OCI-LY7 (cell line): Measurements from ENCODE around the gene RFX2. TPM values are rescaled to one million over a fixed set of nuclear protein-coding genes. Genes with fewer than 3 reads are reported as not detected.

Source experiments
- BruUV-seq: library from RNA; stranded (reverse); fragments of 400-500 nt; replicated peaks from 2 replicates; lab custom pipeline; 2021; lab: Mats Ljungman, UMichigan
- CTCF ChIA-PET: fragments of 300-600 bp; sonication (Branson Sonifier 250); formaldehyde crosslinking; loops from one replicate; lab custom pipeline; 2022; ENCODE audit warnings: antibody characterized with exemption; ENCODE audit not compliant: unreplicated experiment; lab: Charles Lee
- POLR2A ChIA-PET: fragments of 300-600 bp; sonication (Branson Sonifier 250); formaldehyde crosslinking; loops from one replicate; lab custom pipeline; 2022; ENCODE audit warnings: antibody characterized with exemption; lab: Charles Lee
- DNase-seq: peaks from one replicate; pipeline ENCODE4 v3.0.0-alpha.2; 2015; ENCODE audit warnings: low spot score
- H2AFZ ChIP-seq: fragments of 200-600 bp; sonication (generic), shearing (Covaris generic); 2 replicates; pipeline ENCODE4 v1.6.1; 2014; ENCODE audit warnings: mild to moderate bottlenecking, antibody characterized with exemption, low read length, moderate library complexity
- H3K27ac ChIP-seq: fragments of 200-600 bp; sonication (generic); 2 replicates; pipeline ENCODE4 v1.5.1; 2014; ENCODE audit warnings: mixed run types, low read depth, mild to moderate bottlenecking, moderate library complexity, low read length, inconsistent platforms; ENCODE audit not compliant: poor library complexity, severe bottlenecking
- H3K36me3 ChIP-seq: fragments of 200-600 bp; sonication (generic); 2 replicates; pipeline ENCODE4 v1.6.1; 2014; ENCODE audit warnings: mild to moderate bottlenecking, antibody characterized with exemption, low read length, moderate library complexity, mixed read lengths; ENCODE audit not compliant: insufficient read depth
- H3K4me1 ChIP-seq: fragments of 200-600 bp; sonication (generic); 2 replicates; pipeline ENCODE4 v1.5.1; 2014; ENCODE audit warnings: mild to moderate bottlenecking, low read length; ENCODE audit not compliant: insufficient read depth, poor library complexity, severe bottlenecking
- H3K4me2 ChIP-seq: fragments of 200-600 bp; sonication (generic); 2 replicates; pipeline ENCODE4 v1.6.1; 2014; ENCODE audit warnings: mild to moderate bottlenecking, low read length
- H3K4me3 ChIP-seq: fragments of 200-600 bp; sonication (generic); 2 replicates; pipeline ENCODE4 v1.5.1; 2014; ENCODE audit warnings: mild to moderate bottlenecking, low read depth, low read length; ENCODE audit not compliant: poor library complexity, severe bottlenecking
- H3K79me2 ChIP-seq: fragments of 200-600 bp; sonication (generic); 2 replicates; pipeline ENCODE4 v1.6.1; 2016; ENCODE audit warnings: low read depth, mild to moderate bottlenecking, low read length, moderate library complexity, mixed read lengths; ENCODE audit not compliant: insufficient read depth
- H3K9me2 ChIP-seq: fragments of 200-600 bp; sonication (generic); 2 replicates; pipeline ENCODE4 v1.6.1; 2016; ENCODE audit warnings: mild to moderate bottlenecking, low read length, mixed read lengths; ENCODE audit not compliant: insufficient read depth
- H3K9me3 ChIP-seq: fragments of 200-600 bp; sonication (generic); 2 replicates; pipeline ENCODE4 v1.6.1; 2014; ENCODE audit warnings: mild to moderate bottlenecking, mixed run types, low read length, mixed read lengths
- H4K20me1 ChIP-seq: fragments of 200-600 bp; sonication (generic); 2 replicates; pipeline ENCODE4 v1.6.1; 2014; ENCODE audit warnings: mild to moderate bottlenecking, antibody characterized with exemption, low read length, moderate library complexity, mixed read lengths; ENCODE audit not compliant: insufficient read depth
- CTCF ChIP-seq: fragments of 200-600 bp; sonication (generic); conservative IDR thresholded peaks from 2 replicates; pipeline ENCODE4 v1.5.1; 2014; ENCODE audit warnings: mild to moderate bottlenecking, antibody characterized with exemption, low read length, moderate library complexity, mixed read lengths
- EZH2phosphoT487 ChIP-seq: fragments of 200-600 bp; sonication (generic); IDR thresholded peaks from 2 replicates; pipeline ENCODE4 v1.6.1; 2018; ENCODE audit warnings: low read depth, borderline replicate concordance, mild to moderate bottlenecking, mixed run types, antibody characterized with exemption, low read length, moderate library complexity, mixed read lengths
- intact Hi-C: fragments of 100-400 bp; cut with micrococcal nuclease; formaldehyde crosslinking; loops from one replicate; pipeline ENCODE4 v1.10.0; 2022; ENCODE audit not compliant: unreplicated experiment
- total RNA-seq, 2 experiments: library from RNA; depleted of rRNA in 1 of 2; stranded (reverse); fragments of >200 nt in 1 of 2; shearing (Covaris generic) in 1 of 2; gene quantifications; 2 replicates each; pipeline ENCODE4 v1.2.3, GENCODE V29; 2014 to 2022

The RFX2 gene
- total RNA-seq, 2 experiments from 2014 or later, result 11.0 to 11.8 TPM

DNA sequence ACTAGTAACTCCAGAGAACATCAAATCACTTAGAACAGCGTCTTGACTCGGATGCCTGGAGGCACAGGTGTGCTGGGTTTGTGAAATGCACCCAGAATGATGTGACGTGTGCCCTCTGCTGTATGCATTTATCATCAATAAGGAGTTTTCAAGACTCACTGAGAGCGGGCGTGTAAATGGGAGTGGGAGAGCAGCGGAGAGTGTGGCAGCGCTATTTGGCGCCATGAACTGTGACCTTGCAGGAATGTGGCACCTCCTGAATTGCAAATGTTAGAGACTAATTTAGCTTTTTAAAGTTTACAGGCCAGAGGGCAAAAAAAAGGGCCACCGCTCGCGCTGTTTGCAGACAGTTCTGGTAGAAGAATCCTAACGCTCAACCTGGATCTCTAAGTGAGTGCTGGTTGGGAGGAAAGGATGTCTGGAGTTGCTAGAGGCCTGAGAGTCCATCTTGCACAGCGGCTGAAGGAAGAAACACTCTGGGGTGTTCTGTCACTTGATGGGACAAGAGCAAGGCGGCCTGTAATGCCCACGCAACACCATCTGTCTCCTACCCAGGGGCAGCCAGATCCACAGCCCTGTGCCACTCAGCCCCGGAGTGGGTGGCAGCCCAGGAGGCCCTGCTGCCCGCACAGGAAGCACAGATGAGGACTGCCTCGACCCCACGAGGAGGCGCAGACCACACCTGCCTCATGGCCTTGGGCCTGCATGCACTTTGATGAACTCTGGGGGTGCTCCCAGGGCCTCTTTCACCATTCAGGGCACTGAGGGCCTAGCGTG lies 152.0 kb downstream of the RFX2 start:
- Histone ChIP-seq H3K4me1 (peaks cover 49% of the 10 kb centered on the region), H3K4me3 (no peak overlapping the region), H3K36me3 (peaks cover 27% of the 10 kb centered on the region; the same call in 1 of the 2 replicates), H2AFZ (no peak overlapping the region), H3K9me2 (no peaks in the 10 kb centered on the region), H3K4me2 (no peak overlapping the region), H3K27ac (no peak overlapping the region), H3K79me2 (peaks cover 96% of the 10 kb centered on the region), H3K9me3 (no peaks in the 10 kb centered on the region), H4K20me1 (no peaks in the 10 kb centered on the region; the same call in 1 of the 2 replicates)
- TF ChIP-seq EZH2phosphoT487 (no peak), CTCF (no peak)
- BruUV-seq, result no TSS peak
- ChIA-PET CTCF (interaction anchor here (0.7 kb wide), 1 partner anchor 11 kb away, joined by 3 read pairs; no protein-coding TSS in a partner anchor), POLR2A (interaction anchor here (1.0 kb wide), 1 partner anchor 10 kb away, joined by 3 read pairs; no protein-coding TSS in a partner anchor)
- intact Hi-C loops, result no loop called here
- no peak for DNase-seq

DNA sequence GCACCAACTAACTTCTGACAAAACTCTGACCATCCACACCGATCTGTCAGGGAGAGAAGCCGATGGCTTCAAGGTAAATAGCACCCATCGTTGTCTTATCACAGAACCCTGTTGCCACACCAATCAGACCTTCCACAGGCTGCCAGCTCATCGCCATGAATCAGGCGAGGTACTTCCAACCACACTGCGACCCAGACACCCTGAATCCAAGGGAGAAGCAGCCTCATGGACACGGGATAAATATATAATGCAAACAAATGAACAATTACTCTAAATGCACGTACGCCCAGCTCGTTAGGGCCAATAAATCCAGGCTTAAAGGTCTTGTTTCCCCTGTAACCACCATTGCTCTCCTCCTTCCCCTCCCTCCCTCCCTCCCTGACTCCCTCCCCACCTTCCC lies 153.1 kb downstream of the RFX2 start:
- H2AFZ ChIP-seq, result no peak overlapping the region
- ChIA-PET POLR2A (interaction anchor here (0.6 to 1.0 kb wide), 2 partner anchors 9 to 22 kb away, joined by 3 to 4 read pairs; no protein-coding TSS in a partner anchor), CTCF (interaction anchor here (0.7 kb wide), 1 partner anchor 12 kb away, joined by 3 read pairs; no protein-coding TSS in a partner anchor)
- H3K36me3 ChIP-seq, result peaks cover 25% of the 10 kb centered on the region; the same call in 1 of the 2 replicates
- TF ChIP-seq CTCF (no peak), EZH2phosphoT487 (no peak)
- H4K20me1 ChIP-seq, result no peaks in the 10 kb centered on the region; the same call in 1 of the 2 replicates
- no peak overlapping the region for H3K4me3 ChIP-seq
- no peaks in the 10 kb centered on the region for H3K9me2 ChIP-seq
- no TSS peak for BruUV-seq
- peaks cover 96% of the 10 kb centered on the region for H3K79me2 ChIP-seq
- DNase-seq, result no peak
- H3K4me2 ChIP-seq, result no peak overlapping the region
- no peak overlapping the region for H3K27ac ChIP-seq
- intact Hi-C loops, result no loop called here
- H3K4me1 ChIP-seq, result peaks cover 52% of the 10 kb centered on the region
- no peaks in the 10 kb centered on the region for H3K9me3 ChIP-seq

DNA sequence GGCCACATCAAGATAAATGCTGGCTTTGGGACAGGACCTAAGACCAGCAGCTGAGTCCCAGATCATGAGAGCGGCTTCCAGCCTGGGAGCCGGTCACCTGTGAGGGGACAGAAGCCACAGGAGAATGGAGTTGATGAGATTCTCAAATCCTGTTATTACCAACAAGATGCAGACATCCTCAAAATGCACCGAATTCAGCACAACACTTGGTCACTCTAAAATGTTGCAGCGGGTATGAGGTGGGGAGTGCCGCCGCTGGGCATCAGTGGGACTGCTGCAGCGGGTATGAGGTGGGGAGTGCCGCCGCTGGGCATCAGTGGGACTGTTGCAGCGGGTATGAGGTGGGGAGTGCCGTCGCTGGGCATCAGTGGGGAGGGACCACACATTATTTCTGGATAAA lies 153.6 kb downstream of the RFX2 start:
- no peak overlapping the region for H3K27ac ChIP-seq
- no peak overlapping the region for H2AFZ ChIP-seq
- H4K20me1 ChIP-seq, result no peaks in the 10 kb centered on the region; the same call in 1 of the 2 replicates
- no peak overlapping the region for H3K4me3 ChIP-seq
- H3K9me2 ChIP-seq, result no peaks in the 10 kb centered on the region
- peaks cover 96% of the 10 kb centered on the region for H3K79me2 ChIP-seq
- no peak overlapping the region for H3K4me2 ChIP-seq
- TF ChIP-seq CTCF (no peak), EZH2phosphoT487 (no peak)
- BruUV-seq, result no TSS peak
- CTCF ChIA-PET, result no interaction called here
- peaks cover 27% of the 10 kb centered on the region; the same call in 1 of the 2 replicates for H3K36me3 ChIP-seq
- POLR2A ChIA-PET, result no interaction called here
- peaks cover 52% of the 10 kb centered on the region for H3K4me1 ChIP-seq
- DNase-seq, result no peak
- intact Hi-C loops, result no loop called here
- no peaks in the 10 kb centered on the region for H3K9me3 ChIP-seq
